CD4-positive, CD25-positive, alpha-beta regulatory T cell (primary cell): ENCODE results near the gene BHLHE41. TPM values are rescaled to one million over a fixed set of nuclear protein-coding genes. Genes with fewer than 3 reads are reported as not detected.

ENCODE experiments used
- ATAC-seq, 2 donors: fragments of 150-1000 bp; cut with Tn5 transposase; one replicate each; pipeline ENCODE4 v1.10.0; 2021; ENCODE audit warnings: low read depth in 2 of 2, moderate number of reproducible peaks in 2 of 2, moderate library complexity in 1 of 2
- DNase-seq, 3 donors: peaks; one replicate each; pipeline versions ENCODE4 v3.0.0 to v3.0.0-alpha.2; 2012 to 2022; ENCODE audit warnings: mixed read lengths in 1 of 3
- H3K27ac ChIP-seq: one replicate; pipeline ENCODE4 v1.7.0; 2013; ENCODE audit warnings: mild to moderate bottlenecking, low read length; ENCODE audit not compliant: insufficient read depth, poor library complexity, severe bottlenecking
- H3K27me3 ChIP-seq: one replicate; pipeline ENCODE4 v1.7.0; 2013; ENCODE audit warnings: low read length; ENCODE audit not compliant: control insufficient read depth, insufficient read depth
- H3K36me3 ChIP-seq: one replicate; pipeline ENCODE4 v1.7.0; 2013; ENCODE audit warnings: mild to moderate bottlenecking, low read length, moderate library complexity; ENCODE audit not compliant: control insufficient read depth, insufficient read depth
- H3K4me1 ChIP-seq: 2 replicates; pipeline ENCODE4 v1.7.0; 2013; ENCODE audit warnings: mild to moderate bottlenecking, low read length; ENCODE audit not compliant: insufficient read depth, control insufficient read depth, poor library complexity, severe bottlenecking
- H3K4me3 ChIP-seq: one replicate; pipeline ENCODE4 v1.7.0; 2013; ENCODE audit warnings: low read depth, mild to moderate bottlenecking, low read length, moderate library complexity
- H3K9me3 ChIP-seq, 2 experiments: 1 replicate in 1 of 2; 2 replicates in 1 of 2; pipeline ENCODE4 v1.7.0; 2013; ENCODE audit warnings: low read length in 2 of 2, mild to moderate bottlenecking in 1 of 2, moderate library complexity in 1 of 2; ENCODE audit not compliant: control insufficient read depth in 2 of 2
- H3K27ac Mint-ChIP-seq, 3 donors: one replicate each; pipeline ENCODE4 v1.8.0; 2020 to 2022; ENCODE audit warnings: mild to moderate bottlenecking in 3 of 3, mixed read lengths in 3 of 3, moderate library complexity in 2 of 3
- H3K27me3 Mint-ChIP-seq: one replicate; pipeline ENCODE4 v1.8.0; 2022; ENCODE audit warnings: mild to moderate bottlenecking, mixed read lengths
- H3K36me3 Mint-ChIP-seq: one replicate; pipeline ENCODE4 v1.8.0; 2020; ENCODE audit warnings: mixed read lengths
- H3K4me1 Mint-ChIP-seq, 4 donors: one replicate each; pipeline ENCODE4 v1.8.0; 2020 to 2022; ENCODE audit warnings: mixed read lengths in 4 of 4, mild to moderate bottlenecking in 1 of 4
- H3K4me3 Mint-ChIP-seq, 4 donors: one replicate each; pipeline ENCODE4 v1.8.0; 2020 to 2022; ENCODE audit warnings: mild to moderate bottlenecking in 4 of 4, mixed read lengths in 4 of 4, moderate library complexity in 3 of 4
- H3K9me3 Mint-ChIP-seq, 7 donors: one replicate each; pipeline ENCODE4 v1.8.0; 2020 to 2022; ENCODE audit warnings: mixed read lengths in 7 of 7, mild to moderate bottlenecking in 3 of 7, moderate library complexity in 2 of 7
- polyA plus RNA-seq, 4 donors: library from polyadenylated mRNA; unstranded; fragments of 300-500 nt; fragmentation: Illumina TruSeq; gene quantifications; one replicate each; pipeline ENCODE4 v1.2.3, GENCODE V29; 2021
- total RNA-seq: library from RNA; stranded (reverse); gene quantifications from one replicate; pipeline ENCODE4 v1.2.3, GENCODE V29; 2022

The BHLHE41 gene
- total RNA-seq: not detected
- not detected for polyA plus RNA-seq

DNA sequence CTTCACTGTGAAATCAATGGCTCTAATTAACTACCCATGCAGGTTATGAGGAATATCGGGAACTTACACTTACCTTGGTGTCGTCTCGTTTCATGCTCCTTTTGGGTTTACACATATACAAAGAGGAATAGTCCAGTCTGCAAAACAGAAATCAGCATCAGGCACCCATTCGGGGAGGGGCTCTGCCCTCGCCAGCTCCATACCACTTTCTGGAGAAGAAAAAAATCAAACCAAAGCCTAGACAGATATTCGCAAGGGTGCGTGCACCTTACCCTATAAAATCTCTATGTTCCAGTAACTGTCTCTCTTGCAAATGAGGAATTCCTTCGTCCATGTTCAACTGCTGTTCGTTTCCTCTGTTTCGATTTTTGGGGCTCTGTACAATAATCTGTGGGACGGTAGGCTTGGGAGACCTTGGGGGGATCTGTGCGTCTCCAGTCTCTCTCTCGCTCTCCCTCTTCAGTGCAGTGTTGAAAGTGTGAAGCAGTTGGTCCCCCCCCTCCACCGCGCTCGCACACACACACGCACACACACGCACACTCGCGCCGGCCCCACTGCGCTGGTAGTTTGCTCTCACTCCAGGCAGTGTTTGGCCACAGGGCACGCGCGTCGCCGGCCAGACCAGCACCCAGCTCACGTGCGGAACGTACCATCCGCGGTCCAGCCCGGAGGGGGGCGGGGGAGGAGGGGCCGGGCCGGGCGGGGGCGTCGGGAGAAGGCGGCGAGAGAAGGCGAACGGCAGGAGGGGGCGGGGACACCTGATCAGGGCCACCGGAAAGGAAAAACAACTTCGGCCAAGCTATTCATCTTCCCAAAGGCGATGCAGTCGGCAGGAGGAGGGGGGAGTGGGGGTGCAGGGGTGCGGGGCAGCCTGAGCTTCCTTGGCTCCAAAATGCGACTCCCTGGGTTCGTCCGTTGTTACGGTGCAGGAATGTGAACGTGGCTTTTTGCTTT lies at the start of gene BHLHE41:
BHLHE41 (minus strand) TSS at position 592 of the 954 bp plus-strand sequence; CDS start at position 334, 258 bp downstream.
- H3K27ac Mint-ChIP-seq: no peak within 1 kb of the TSS

DNA sequence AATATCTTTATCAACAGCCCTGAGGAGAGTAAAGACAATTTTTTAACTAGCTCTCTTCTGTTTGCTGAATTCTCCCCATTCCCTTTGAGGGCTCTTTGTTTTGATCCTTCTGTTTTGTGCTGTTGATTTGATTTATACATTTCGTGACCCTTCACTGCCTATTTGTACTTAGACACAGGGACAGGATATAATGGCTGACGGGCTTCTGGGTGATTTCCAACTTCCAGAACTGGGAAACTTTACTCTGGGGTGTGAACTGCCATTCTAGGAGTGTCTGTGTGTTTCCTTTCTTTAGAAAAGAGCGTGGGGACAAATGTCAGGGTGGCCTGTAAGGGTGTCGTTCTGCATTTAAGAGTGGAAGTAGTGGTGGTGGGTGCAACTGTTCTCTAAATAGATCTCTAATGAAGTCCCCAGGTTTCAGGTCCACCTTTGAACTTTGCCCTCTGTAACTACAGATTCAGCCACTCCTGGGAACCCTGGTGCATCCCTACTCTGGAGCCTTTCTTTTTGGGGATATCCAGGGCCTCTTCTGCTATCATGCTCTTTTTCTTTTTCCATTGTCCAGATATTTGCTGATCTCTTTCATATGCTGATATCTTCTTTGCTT lies 48.2 kb upstream of the BHLHE41 start:
- Mint-ChIP-seq H3K27me3 (peaks cover 18% of the 10 kb centered on the region), H3K36me3 (no peaks in the 10 kb centered on the region), H3K27ac (no peak overlapping the region), H3K4me1 (no peaks in the 10 kb centered on the region), H3K4me3 (no peak overlapping the region), H3K9me3 (peaks cover 0 to 6% (median 0%) of the 10 kb centered on the region in 7 donors)
- Histone ChIP-seq H3K9me3 (no peaks in the 10 kb centered on the region), H3K4me3 (no peak overlapping the region), H3K27me3 (peaks cover 13% of the 10 kb centered on the region), H3K4me1 (no peaks in the 10 kb centered on the region), H3K36me3 (no peaks in the 10 kb centered on the region), H3K27ac (no peak overlapping the region)
- ATAC-seq (no peak), DNase-seq (no peak)

More for the DNA sequence above, at the start of gene BHLHE41:
- Histone ChIP-seq H3K27ac (no peak within 1 kb of the TSS), H3K9me3 (no peaks in the 10 kb centered on the region), H3K4me3 (peak within 1 kb of the TSS; percentile 58), H3K4me1 (peaks cover 47% of the 10 kb centered on the region), H3K27me3 (peaks cover 62% of the 10 kb centered on the region), H3K36me3 (no peaks in the 10 kb centered on the region)
- Mint-ChIP-seq H3K9me3 (peaks cover 0 to 6% (median 0%) of the 10 kb centered on the region in 7 donors), H3K4me1 (peaks cover 0 to 47% (median 22%) of the 10 kb centered on the region in 4 donors), H3K27me3 (peaks cover 88% of the 10 kb centered on the region), H3K36me3 (no peaks in the 10 kb centered on the region), H3K4me3 (peak within 1 kb of the TSS; percentile 81 to 90 (median 84))
- no peak for DNase-seq
- no peak for ATAC-seq

DNA sequence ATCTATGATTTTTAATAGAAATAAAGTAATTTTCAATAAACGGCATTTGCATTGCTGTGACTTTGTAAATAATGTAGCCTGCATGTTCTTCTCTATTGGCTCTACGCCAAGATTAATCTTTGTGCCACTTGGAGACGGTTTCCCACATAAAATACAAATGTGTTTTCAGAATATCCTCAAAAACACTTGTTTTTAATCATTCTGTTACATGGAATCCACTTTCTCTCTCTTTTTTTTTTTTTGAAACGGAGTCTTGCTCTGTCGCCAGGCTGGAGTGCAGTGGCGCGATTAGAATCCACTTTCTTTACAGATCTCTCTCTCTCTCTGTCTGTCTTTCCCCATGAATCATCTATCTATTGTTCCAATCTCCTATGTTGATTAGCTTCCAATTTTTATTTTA lies 47.7 kb upstream of the BHLHE41 start:
- no peaks in the 10 kb centered on the region for H3K36me3 Mint-ChIP-seq
- no peaks in the 10 kb centered on the region for H3K4me1 Mint-ChIP-seq
- no peak for DNase-seq
- no peak overlapping the region for H3K4me3 Mint-ChIP-seq
- no peaks in the 10 kb centered on the region for H3K9me3 ChIP-seq
- H3K36me3 ChIP-seq: no peaks in the 10 kb centered on the region
- ATAC-seq: no peak
- no peak overlapping the region for H3K27ac Mint-ChIP-seq
- H3K27me3 ChIP-seq: peaks cover 13% of the 10 kb centered on the region
- H3K4me1 ChIP-seq: no peaks in the 10 kb centered on the region
- peaks cover 16% of the 10 kb centered on the region for H3K27me3 Mint-ChIP-seq
- no peak overlapping the region for H3K4me3 ChIP-seq
- no peak overlapping the region for H3K27ac ChIP-seq
- H3K9me3 Mint-ChIP-seq: peaks cover 0 to 6% (median 0%) of the 10 kb centered on the region in 7 donors

DNA sequence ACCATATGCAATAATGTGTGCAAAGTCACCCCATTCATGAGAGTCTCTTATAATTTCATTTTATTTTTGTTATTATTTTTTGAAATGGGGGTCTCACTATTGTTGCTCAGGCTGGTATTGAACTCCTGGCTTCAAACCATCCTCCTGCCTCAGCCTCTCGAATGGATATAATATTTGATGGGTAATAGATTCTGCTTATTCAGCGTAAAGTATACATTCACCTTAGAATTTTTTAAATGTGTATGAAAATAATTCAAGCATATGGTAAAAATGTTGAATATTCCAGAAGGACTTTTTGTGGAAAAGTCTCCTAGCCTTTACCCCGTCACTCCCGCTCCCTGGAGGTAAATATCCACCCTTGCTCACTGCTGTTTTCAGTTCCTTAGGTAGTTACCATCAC lies 47.2 kb upstream of the BHLHE41 start:
- no peak overlapping the region for H3K4me3 Mint-ChIP-seq
- H3K4me3 ChIP-seq: no peak overlapping the region
- ATAC-seq (no peak), DNase-seq (no peak)
- no peaks in the 10 kb centered on the region for H3K4me1 Mint-ChIP-seq
- no peaks in the 10 kb centered on the region for H3K36me3 Mint-ChIP-seq
- H3K36me3 ChIP-seq: no peaks in the 10 kb centered on the region
- no peaks in the 10 kb centered on the region for H3K4me1 ChIP-seq
- no peaks in the 10 kb centered on the region for H3K9me3 ChIP-seq
- peaks cover 13% of the 10 kb centered on the region for H3K27me3 ChIP-seq
- peaks cover 0 to 6% (median 0%) of the 10 kb centered on the region in 7 donors for H3K9me3 Mint-ChIP-seq
- peaks cover 20% of the 10 kb centered on the region for H3K27me3 Mint-ChIP-seq
- H3K27ac ChIP-seq: no peak overlapping the region
- H3K27ac Mint-ChIP-seq: no peak overlapping the region

DNA sequence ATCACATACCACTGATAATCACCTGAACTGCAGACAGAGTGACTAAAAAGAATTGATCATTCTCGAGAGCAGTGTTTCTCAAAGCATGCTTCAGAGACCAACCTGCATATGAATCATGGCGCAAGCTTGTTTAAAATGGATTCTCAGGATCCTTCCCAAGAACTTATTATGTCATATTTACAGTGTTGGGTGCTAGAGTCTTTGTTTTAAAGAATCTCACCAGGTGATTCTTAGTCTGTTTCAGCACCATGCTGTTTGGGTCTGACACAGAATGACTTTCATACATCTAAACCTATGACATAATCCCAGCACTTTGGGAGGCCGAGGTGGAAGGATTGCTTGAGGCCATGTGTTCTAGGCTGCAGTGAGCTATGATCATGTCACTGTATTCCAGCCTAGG lies 39.3 kb upstream of the BHLHE41 start:
- Mint-ChIP-seq H3K27me3 (peaks cover 32% of the 10 kb centered on the region), H3K9me3 (peaks cover 0 to 5% (median 0%) of the 10 kb centered on the region in 7 donors)

DNA sequence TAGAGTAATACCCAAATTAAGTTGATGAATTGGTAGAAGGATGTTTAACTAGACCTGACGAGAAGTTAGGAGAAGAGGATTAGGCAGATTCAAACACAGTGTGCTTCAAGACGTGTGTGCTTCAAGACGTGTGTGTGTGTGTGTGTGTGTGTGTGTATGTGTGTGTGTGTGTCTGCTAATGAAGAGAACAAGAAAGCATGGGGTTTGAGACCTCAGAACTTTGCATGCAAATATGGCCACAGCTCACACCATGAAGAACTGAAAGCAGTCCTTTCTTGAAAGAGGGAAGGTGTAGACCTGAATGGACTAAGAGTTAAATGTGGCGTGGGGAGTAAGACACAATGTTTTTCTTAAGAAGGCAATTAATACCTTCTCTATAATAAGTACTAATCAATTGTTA lies 38.1 kb upstream of the BHLHE41 start:
- no peak overlapping the region for H3K4me3 Mint-ChIP-seq
- no peaks in the 10 kb centered on the region for H3K36me3 Mint-ChIP-seq
- H3K27me3 ChIP-seq: peaks cover 9% of the 10 kb centered on the region
- H3K4me1 Mint-ChIP-seq: no peaks in the 10 kb centered on the region
- ATAC-seq (no peak), DNase-seq (no peak)
- H3K27ac Mint-ChIP-seq: no peak overlapping the region
- peaks cover 42% of the 10 kb centered on the region for H3K27me3 Mint-ChIP-seq
- peaks cover 0 to 5% (median 0%) of the 10 kb centered on the region in 7 donors for H3K9me3 Mint-ChIP-seq
- H3K27ac ChIP-seq: no peak overlapping the region
- H3K36me3 ChIP-seq: no peaks in the 10 kb centered on the region
- H3K4me3 ChIP-seq: no peak overlapping the region
- H3K4me1 ChIP-seq: no peaks in the 10 kb centered on the region
- H3K9me3 ChIP-seq: no peaks in the 10 kb centered on the region

More for the DNA sequence above, 39.3 kb upstream of the BHLHE41 start:
- Histone ChIP-seq H3K4me1 (no peaks in the 10 kb centered on the region), H3K4me3 (no peak overlapping the region), H3K27ac (no peak overlapping the region), H3K36me3 (no peaks in the 10 kb centered on the region), H3K27me3 (peaks cover 9% of the 10 kb centered on the region), H3K9me3 (no peaks in the 10 kb centered on the region)
- Mint-ChIP-seq H3K4me1 (no peaks in the 10 kb centered on the region), H3K27ac (no peak overlapping the region), H3K36me3 (no peaks in the 10 kb centered on the region), H3K4me3 (no peak overlapping the region)
- ATAC-seq (no peak), DNase-seq (no peak)

DNA sequence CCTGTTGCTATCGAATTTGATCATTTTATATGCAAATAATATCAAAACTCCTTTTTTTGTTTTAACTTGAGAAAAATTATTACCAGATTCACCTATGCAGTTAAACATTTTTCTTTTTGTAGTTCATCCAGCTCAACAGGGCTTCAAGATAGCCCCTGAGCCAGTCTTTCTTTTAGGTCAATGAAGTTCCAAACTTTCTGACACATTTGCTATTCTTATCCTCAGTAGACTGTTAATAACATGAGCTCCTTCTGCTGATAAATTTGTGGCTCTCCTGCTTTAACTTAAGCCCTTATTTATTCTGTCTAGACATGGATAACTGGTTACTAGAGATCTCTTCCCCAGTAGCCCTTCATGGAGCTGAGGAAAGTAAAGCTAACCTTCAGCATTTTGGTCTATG lies 37.3 kb upstream of the BHLHE41 start:
- Mint-ChIP-seq H3K9me3 (peaks cover 0 to 5% (median 0%) of the 10 kb centered on the region in 7 donors), H3K4me3 (no peak overlapping the region), H3K27ac (no peak overlapping the region), H3K36me3 (no peaks in the 10 kb centered on the region), H3K4me1 (no peaks in the 10 kb centered on the region), H3K27me3 (peaks cover 38% of the 10 kb centered on the region)
- Histone ChIP-seq H3K4me3 (no peak overlapping the region), H3K9me3 (no peaks in the 10 kb centered on the region), H3K36me3 (no peaks in the 10 kb centered on the region), H3K27me3 (peaks cover 9% of the 10 kb centered on the region), H3K4me1 (no peaks in the 10 kb centered on the region), H3K27ac (no peak overlapping the region)
- ATAC-seq (no peak), DNase-seq (no peak)
